ENCODE results near the gene HSBP1L1. TPM values are rescaled to one million over a fixed set of nuclear protein-coding genes. Genes with fewer than 3 reads are reported as not detected.

Gene HSBP1L1
- total and polyA plus RNA-seq, 2 of the 13 experiments (the other 11 are each of a cell fraction or from before 2014, with no cell fraction given): 22.6 to 45.1 TPM

- TF ChIP-seq ZBTB33 (CRISPR knock-in tag; IDR thresholded peaks at IDR 0.05) (no peak), ZNF280B (CRISPR knock-in tag; IDR thresholded peaks at IDR 0.05; ENCODE audit: borderline replicate concordance) (no peak), ZFP91 (CRISPR knock-in tag; IDR thresholded peaks at IDR 0.05; ENCODE audit: borderline replicate concordance) (no peak), CSRNP2 (CRISPR knock-in tag; conservative IDR thresholded peaks at IDR 0.05; ENCODE audit: low read depth) (no peak), HNF1A (IDR thresholded peaks at IDR 0.05; ENCODE audit: low read depth) (no peak), HNF1A (CRISPR knock-in tag; IDR thresholded peaks at IDR 0.05; ENCODE audit: borderline replicate concordance) (no peak)
Measured at GRCh38 chr18:79935098-79935480, 29.4 kb upstream of the HSBP1L1 start (continued).

All from HepG2 (cell line).